ENCODE results near the gene C5orf47.

- no peak for TF ChIP-seq POLR2A (IDR thresholded peaks at IDR 0.05)
- TF ChIP-seq, protein P1, sequence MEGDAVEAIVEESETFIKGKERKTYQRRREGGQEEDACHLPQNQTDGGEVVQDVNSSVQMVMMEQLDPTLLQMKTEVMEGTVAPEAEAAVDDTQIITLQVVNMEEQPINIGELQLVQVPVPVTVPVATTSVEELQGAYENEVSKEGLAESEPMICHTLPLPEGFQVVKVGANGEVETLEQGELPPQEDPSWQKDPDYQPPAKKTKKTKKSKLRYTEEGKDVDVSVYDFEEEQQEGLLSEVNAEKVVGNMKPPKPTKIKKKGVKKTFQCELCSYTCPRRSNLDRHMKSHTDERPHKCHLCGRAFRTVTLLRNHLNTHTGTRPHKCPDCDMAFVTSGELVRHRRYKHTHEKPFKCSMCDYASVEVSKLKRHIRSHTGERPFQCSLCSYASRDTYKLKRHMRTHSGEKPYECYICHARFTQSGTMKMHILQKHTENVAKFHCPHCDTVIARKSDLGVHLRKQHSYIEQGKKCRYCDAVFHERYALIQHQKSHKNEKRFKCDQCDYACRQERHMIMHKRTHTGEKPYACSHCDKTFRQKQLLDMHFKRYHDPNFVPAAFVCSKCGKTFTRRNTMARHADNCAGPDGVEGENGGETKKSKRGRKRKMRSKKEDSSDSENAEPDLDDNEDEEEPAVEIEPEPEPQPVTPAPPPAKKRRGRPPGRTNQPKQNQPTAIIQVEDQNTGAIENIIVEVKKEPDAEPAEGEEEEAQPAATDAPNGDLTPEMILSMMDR (IDR thresholded peaks at IDR 0.05), result no peak
Measured at GRCh38 chr5:173989432-173990082, 587 bp downstream of the C5orf47 start.
